Islet of Langerhans (tissue), 1 donor: ENCODE measurements around the gene UFSP2.

Experiments
- FAIRE-seq: peaks from one replicate; lab custom pipeline; 2011; peaks lifted over from hg19 to GRCh38; lab: Jason Lieb, UNC

The UFSP2 gene

DNA sequence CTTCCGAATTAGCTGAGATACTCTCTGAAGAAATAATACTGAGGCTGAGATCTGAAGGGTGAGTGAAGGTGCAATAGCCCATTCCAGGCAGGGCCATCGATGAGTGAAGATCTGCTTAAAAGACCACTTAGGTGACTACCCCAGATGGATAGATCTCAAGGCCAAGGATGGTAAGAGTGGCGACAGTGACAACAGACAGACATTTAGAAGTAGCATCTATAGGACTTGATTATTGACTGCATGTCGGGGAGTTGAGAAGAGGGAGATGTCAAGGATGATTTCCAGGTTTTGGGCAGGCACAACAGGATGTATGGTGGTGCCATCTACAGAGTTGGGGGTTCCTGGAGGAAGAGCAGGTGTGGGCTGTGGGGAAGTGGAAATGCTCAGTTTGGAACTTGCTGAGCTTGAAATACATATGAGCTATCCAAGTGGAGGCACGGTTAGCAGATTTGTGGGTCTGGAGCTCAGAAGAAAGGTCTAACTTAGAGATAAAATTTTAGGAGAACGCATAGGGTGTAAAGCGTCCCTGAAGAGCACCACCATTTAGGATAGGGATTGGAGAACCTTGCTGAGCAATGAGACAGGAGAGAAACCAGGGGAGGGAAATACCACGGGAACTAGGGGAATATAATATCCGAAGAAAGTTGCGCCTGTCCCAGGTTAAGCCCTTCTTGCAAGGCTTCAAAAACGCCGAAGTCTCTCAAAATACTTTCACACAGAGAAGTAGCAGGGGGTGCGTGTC, 688 bp downstream of the UFSP2 start:
- no peak for FAIRE-seq

DNA sequence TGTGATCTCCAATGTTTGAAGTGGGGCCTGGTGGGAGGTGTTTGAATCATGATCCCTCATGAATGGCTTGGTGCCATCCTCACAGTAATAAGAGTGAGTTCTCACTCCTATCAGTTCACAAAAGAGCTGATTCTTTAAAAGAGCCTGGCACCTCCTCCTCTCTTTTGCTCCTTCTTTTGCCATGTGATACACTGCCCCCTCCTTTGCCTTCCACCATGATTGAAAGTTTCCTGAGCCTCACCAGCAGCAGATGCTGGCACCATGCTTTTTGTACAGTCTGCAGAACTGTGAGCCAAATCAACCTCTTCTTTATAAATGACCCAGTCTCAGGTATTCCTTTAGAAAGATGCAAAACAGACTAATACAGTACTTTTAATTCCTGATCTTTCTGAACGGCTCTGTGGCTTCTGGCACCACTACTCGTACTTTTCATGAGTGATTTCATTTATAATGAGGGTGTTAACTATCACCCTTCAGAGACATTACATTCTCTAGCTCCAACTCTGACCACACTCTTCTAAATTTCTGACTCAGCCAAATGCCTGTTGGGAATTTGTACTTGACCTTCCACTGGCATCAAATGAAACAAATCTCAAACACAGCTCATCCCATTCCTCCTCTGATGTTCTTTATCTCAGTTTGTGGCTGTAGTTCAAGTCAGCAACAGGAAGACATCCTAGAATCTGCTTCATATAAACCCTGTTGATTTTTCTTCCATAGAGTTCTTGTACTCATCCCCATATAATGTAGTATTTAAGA, 4.2 kb downstream of the UFSP2 start:
- no peak for FAIRE-seq

DNA sequence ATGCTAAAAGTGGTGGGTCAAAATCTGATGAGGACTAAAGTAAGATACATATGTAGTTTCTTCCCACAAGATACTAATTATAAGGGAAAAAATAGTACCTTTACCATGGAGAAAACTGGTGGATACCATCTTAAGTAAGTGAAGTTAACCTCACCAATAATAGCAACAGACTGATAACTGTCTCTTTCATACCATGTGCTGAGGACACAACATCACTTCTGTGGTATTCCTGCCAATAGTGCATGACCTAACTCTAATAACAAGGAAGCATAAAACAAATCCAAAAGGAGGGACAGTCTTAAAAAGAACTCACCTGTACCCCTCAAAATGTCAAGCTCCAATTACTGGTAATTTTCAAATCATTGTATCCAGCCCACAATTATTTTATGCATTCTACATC, 8.8 kb downstream of the UFSP2 start:
- no peak for FAIRE-seq

DNA sequence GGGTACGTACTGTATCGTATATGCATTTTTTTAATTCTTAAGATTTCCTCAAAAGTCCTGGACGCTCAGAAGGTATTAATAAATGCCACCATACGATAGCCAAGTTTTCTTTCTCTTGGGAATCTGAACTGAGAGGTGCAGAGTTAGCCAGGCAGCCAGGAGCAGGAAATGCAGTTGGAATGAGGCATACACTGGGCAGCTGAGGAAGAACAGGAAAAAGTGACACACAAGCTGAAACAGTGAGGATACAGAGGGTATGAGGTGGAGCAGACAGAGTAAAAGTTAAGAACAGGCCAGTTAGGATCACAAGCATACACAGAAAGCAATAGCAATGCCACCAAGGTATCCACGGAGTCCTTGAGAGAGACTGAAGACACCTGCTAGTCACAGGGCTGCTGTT, 13.4 kb downstream of the UFSP2 start:
- no peak for FAIRE-seq

DNA sequence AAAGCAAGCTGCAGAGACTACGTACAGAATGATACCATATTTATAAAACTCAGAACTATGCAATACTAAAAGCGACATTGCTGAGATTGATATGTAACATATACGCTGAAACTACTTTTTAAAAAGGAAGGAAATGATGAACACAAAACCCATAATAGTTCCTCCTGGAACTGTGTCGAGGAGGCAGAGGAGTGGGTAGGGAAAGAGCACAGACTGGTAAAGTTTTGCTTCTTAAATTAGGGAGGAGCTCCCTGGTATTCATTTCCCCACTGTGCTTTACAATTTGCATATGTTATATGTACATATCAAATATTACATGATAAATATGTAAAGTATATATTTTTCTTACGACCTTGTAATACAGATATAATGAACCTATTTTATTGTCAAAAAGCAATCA, 13.9 kb downstream of the UFSP2 start:
- FAIRE-seq, result no peak

DNA sequence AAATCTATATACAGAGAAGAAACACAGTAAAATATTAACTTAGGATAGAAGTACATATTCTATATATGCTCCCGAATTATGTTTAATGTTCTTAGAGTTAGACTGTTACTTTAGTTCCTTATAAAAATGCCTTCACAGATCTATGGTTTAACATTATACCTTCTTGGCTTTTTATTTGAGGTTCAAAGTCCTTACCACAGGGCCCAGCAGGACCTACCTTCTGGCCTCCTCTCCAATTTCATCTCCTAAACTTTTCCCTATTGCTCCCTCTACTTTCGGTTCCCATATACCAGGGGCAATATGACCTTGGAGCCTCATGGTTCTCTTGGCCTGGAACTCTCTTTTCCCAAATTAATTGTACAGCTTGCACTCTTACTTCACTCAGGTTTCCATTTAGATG, 17.3 kb downstream of the UFSP2 start:
- FAIRE-seq, result no peak

DNA sequence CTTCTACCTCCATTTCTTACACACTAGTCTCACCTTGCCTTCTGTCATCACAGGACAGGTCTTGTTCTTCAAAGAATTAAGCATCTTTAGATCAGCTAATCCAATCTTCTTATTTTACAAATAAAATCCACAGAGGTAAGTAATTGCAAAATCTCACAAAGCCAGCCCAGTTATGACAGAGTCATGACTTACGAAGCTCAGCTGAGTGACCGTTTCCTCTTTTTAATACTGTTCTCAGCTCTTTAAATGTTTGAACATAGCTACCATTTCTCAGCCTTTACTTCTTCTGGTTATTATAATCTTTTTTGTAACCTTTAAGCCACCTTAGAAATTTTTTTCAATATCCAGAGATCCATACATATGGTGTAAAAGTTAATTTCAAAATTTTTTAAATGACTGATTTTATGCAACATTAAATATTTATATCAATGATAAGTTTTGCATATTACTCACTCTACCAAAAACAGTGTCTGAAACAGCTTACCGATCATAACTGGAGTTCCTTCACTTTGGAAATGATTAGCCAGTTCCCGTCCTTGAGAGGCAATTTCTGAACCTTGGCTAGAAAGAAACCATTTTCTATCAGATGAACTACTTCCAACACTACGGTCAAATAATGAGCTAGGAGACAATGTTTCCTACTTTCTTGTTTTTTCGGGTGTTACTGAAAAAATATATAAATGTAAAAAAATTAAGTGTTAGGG, 20.3 kb downstream of the UFSP2 start:
- no peak for FAIRE-seq

DNA sequence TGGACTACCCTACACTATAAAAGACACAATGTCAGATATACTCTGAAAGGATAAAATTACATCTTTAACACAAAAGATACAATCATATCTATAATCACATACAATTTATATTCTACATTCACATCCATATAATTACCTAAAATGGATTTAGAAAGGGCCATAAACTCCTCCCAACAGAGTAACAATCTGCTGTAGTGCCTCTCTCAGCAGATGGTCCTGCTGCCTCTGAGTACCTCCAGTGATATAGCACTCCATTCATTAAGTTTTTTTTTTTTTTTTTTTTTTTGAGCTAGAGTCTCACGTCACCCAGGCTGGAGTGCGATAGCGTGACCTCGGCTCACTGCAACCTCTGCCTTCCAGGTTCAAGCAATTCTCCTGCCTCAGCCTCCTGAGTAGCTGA, 21.7 kb downstream of the UFSP2 start:
- no peak for FAIRE-seq

DNA sequence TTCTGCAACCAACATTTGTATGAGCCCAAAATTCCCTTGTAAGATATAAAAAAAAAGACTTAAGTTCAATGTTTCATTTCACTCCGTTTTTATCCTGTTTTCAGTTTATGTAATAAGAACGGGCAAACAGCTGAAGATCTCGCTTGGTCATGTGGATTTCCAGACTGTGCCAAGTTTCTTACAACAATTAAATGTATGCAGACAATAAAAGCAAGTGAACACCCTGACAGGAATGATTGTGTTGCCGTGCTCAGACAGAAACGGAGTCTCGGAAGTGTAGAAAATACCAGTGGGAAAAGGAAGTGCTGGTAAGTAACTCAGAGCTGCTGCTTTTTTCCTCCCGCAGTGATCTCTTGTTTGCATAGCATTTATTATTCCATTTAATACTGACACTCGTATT, 26.3 kb downstream of the UFSP2 start:
- peak; percentile 9 for FAIRE-seq

DNA sequence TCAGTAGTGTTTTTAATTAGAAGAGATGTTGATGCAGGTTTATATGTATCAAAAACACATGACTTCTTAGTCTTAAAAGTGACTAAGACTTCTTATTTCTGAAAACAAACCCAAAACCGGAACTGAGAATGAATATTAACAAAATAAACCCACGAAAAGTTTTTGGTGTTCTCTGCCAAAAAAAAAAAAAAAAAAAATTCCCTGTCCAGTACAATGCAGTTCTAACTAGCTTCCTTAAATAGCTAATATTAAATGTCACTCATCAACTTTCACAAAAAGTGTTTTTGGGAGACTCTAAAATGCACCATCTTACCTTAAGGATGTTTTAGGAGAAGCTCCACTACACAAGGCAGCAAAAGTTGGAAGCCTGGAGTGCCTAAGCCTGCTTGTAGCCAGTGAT, 27.1 kb downstream of the UFSP2 start:
- no peak for FAIRE-seq

DNA sequence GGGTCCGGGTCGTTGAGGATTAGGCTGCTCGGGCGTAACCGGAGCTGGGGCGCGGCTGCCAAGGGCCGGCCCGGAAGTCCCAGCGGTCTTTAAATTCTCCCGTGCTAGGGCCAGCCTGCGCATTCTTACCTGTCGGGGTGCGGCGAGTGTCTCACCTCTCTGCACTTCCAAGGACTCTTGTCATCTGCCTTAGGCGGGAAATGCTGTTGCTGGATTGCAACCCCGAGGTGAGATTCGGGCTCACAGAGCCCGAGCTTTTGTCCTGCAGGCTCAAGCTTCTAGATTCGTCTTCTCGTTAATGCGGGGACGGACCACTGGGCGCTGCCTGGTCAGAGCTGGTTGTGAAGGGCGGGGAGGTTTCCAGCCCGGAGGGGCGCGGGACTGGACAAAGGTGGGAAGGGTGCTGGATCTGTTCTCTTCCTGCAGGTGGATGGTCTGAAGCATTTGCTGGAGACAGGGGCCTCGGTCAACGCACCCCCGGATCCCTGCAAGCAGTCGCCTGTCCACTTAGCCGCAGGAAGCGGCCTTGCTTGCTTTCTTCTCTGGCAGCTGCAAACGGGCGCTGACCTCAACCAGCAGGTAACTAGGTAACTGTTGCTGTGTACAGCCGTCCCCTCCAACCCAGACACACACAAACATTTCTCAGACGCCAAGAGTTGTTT, 28.9 kb downstream of the UFSP2 start, which contains the start of gene ANKRD37:
ANKRD37 (plus strand) TSS at position 118 of the 662 bp plus-strand sequence; CDS start at position 201, 83 bp downstream.
- peak; percentile 89 for FAIRE-seq

DNA sequence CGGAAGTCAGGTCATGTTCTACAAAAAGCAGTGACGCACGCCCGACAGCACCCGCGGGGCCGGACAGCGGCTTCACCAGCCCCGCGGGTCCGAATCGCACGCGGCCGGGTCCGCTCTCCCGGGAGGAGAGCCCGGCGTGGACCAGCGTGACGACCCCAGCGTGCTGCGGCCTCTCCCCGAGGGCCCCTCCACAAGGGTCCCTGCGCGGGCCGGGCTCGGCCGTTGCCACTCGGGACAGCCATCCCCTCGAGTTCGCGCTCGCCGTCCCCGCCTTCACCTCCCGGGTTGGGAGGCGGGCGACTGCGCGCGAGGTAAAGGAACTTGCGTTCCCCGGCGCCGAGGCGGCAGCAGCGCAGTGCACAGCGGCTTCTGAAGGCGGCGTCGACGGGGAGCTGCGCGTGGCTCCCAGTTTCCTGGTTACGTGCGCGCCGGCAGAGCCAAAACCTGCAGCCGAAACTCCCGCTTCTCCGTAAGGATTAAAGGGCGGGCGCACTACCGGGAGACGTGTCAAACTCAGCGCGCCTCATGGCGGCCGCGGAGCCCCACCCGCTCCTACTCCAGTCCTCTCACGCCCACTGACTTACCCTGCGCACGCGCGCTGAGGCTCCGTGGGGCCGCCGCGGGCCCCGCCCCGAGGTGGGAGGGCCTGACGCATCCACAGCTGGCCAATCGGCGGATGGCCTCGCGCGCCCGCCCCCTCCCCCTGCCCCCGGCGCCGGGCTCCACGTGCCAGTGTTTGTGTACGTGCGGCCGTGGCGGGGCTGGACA, 29.6 kb downstream of the UFSP2 start:
- FAIRE-seq, result peak; percentile 9

DNA sequence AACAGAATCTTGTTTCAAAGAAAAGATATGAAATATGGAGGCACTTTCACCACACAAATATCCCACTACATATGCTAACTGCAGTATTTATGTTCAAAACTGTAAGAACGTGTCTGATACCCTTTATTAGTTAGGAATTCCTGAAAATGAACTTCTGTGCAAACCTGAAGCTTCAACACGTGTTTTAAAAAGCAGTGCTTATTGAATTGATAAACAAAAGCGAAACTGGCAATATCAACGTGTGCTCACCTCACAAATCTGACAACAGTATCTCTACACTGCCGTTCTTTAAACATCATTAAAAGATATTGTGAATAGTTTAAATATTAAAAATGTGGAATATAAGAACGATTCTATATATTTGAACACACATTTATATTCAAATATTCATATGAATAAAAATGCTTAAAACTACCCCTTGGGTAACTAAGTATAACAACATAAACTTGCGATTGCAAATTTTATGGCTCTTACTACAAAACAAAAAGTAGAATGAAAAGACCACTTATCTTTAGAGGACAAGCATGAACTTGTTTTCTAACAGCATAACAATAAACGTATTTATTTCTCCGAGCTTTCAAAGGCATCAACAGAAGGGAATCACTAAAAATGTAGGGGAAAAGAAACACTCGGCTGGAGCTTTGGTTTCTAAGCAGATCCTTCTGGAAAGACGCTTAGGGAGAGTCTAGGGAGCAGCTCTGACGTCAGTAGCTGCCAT, 30.4 kb downstream of the UFSP2 start, which contains the start of gene LRP2BP:
LRP2BP (minus strand) TSS at position 687 of the 718 bp plus-strand sequence. CDS start 17,738 bp downstream, outside the sequence.
- peak; percentile 93 for FAIRE-seq

DNA sequence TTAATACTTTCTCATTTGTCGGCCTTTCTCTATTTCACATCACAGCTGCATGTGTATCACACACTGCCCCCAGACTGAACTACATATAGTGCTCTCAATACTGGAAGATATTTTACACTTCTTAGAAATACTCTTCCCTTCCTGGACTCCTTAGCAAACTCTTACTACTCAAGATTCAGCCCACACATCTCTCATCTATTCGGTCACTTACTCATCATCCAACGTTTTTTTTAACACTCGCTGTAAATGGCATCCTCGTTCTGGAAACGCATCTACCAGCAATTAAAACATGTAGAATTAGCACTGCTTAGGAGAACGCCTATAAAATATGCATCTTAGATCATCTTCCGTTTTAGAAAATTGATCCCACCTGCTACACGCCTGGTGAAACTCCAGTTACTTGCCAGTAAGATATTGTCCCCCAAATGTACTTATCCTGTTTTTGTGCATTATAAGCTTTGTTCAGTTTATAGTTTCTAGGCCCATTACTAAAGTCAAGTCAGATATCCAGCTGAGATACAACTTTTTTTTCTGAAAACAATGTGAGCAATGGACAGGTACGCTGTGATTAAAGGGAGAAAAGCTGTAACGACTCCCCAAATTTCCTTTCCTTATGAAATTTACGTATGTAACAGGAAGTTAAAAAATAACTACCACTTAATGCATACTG, 31.1 kb downstream of the UFSP2 start:
- no peak for FAIRE-seq

DNA sequence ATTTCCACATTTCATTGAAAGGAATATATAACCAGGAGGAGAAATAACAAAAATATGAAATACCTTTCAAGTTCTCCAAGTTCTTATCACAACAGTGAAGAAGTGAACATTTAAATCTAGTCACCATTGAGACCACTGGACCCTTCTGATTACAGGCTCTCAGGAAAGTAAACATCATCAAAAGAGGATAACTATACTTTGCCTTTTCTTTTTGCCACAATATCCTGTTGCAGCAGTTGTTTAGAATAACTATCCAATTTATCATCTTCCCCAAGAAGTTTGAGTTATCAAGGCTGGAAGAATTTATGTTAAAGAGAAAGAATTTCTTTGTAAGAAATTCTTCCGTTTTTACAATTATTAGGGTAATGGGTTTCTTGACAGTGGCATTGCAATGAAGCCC, 33.6 kb downstream of the UFSP2 start:
- FAIRE-seq, result no peak

DNA sequence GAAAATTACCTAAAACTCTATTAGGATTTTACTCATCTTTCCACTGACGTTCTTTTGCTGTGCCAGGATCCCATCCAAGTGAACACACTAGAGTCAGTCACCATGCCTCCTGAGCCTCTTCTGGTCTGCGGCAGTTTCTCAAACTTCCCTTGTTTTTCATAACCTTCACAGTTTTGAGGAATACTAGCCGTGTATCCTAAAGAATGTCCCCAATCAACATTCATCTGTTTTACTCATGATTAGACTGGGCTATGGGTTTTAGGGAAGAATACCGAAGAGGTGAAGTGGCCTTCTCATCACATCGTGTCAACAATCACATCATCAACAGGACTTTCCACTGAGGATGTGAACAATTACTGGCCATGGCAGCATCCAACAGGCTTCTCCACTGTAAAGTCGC, 34.8 kb downstream of the UFSP2 start:
- no peak for FAIRE-seq

DNA sequence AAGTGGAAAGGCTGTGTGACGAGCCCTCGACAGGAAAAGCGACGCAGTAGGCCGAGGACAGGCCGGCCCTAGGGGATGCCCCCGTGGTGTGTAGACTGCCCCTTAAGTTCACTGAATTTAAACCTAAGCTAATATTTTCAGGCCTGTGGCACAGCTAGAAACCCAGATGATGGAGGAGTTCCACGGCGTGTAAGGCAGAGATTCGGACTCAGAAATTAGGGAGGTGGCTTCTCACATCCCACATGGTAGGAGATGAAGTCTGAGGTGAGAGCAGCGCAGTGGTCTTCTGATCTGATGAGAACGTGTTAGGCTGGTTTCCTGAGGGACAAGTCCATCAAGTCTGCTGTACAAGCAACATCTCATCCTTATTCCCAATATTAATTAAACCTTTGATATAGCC, 37.8 kb downstream of the UFSP2 start:
- FAIRE-seq, result no peak

DNA sequence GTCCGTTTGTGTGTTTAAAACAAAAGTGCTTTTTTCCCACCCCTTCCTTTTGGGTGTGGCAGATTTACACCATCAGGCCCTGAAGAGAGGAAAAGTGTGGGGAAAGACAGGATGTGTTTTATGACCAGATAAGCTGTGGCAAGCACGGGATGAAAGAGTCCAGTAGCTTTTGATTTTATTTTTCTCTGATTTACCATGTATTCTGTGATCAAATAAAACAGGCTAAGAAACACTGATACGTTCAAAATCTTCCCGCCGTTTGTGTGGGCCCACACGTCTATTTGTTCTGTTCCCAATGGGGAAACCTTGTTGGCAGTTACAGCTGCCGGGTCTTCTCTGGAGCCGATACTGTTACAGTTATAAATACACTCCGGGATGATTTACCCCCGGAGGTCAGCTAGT, 40.8 kb downstream of the UFSP2 start:
- no peak for FAIRE-seq

DNA sequence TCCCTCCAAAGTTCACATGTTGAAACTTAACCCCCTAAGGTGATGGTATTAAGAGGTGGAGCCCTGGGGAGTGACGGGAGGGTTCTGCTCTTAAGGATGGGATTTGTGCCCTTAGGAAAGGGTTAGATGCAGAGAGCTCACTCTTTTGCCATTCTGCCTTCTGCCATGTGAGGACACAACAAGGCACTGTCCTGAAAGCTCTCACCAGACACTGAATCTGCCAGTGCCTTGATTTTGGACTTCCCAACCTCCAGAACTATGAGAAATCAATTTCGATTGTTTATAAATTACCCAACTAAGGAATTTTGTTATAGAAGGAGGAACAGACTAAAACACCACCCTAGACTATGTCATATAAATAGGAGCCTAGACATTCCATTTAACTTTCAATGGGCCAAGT, 41.7 kb downstream of the UFSP2 start:
- no peak for FAIRE-seq

DNA sequence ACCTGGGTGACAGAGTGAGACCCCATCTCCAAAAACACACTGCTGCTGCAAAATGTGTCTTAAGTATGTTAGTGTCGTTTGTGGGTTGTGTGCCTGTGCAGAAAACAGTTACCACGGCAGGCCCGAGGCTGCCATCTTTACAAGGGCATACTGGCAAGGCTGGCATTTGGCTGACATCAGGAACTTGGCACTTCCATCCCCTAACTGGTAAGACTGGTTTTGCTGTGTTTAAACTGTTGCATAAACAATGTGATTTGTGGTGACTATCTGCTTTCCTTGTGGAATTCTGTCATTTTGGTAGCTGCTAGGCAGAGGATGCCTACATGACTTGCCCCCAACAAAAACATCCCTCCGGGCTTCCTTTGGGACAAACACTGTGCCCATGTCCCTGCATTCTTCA, 42.3 kb downstream of the UFSP2 start:
- FAIRE-seq, result no peak
